ENCODE data around the gene RCAN3.
"Not testable (repeated sequence)": the region's sequence is repeated elsewhere in the genome, so short reads cannot be mapped to it uniquely, and the experiment has no call there.

RCAN3 gene

DNA sequence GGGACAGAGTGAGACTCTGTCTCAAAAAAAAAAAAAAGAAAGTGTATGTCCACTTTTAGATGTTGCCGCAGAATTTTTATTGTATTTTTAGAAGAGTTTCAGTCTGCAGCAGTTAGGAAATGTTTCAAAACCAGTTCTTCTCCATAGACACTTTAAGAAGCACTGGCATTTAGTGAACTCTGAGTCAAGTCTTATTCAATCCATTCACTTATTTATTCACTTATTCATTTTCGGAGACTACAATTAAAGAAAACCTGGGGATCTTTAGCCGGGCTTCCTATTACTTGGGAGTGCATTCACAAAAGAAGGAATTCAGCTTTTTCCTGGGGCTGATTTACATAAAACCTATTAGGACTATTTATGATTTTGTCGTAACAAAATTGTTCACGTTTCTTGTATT is 12.3 kb downstream of the RCAN3 start:
- Mint-ChIP-seq H3K27me3 (ENCODE audit: low read depth) (peaks cover 10% of the 10 kb centered on the region), H3K4me1 (no peaks in the 10 kb centered on the region), H3K4me3 (no peak overlapping the region), H3K27ac (no peak overlapping the region), H3K9me3 (no peaks in the 10 kb centered on the region), H3K36me3 (ENCODE audit: low read depth) (no peaks in the 10 kb centered on the region)
- TF ChIP-seq, protein P1, sequence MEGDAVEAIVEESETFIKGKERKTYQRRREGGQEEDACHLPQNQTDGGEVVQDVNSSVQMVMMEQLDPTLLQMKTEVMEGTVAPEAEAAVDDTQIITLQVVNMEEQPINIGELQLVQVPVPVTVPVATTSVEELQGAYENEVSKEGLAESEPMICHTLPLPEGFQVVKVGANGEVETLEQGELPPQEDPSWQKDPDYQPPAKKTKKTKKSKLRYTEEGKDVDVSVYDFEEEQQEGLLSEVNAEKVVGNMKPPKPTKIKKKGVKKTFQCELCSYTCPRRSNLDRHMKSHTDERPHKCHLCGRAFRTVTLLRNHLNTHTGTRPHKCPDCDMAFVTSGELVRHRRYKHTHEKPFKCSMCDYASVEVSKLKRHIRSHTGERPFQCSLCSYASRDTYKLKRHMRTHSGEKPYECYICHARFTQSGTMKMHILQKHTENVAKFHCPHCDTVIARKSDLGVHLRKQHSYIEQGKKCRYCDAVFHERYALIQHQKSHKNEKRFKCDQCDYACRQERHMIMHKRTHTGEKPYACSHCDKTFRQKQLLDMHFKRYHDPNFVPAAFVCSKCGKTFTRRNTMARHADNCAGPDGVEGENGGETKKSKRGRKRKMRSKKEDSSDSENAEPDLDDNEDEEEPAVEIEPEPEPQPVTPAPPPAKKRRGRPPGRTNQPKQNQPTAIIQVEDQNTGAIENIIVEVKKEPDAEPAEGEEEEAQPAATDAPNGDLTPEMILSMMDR (IDR thresholded peaks at IDR 0.05; ENCODE audit: unreplicated experiment in 3 of 3) = no peak

DNA sequence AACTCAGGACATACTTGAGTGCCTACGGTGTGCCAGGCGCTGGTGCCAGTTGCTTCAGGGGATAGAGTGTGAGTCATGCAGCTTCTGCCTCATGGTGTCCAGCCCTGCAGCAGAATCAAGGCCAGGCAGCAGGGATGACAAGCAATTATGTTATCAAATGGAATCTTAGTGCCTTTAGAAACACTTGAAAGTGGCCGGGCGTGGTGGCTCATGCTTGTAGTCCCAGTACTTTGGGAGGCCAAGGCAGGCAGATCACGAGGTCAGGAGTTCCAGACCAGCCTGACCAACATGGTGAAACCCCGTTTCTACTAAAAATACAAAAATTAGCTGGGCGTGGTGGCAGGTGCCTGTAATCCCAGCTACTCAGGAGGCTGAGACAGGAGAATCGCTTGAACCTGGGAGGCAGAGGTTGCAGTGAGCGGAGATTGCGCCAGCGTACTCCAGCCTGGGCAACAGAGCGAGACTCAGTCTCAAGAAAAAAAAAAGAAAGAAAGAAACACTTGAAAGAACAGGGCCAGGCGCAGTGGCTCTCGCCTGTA is 13.1 kb downstream of the RCAN3 start:
- not testable (repeated sequence) for H3K9me3 Mint-ChIP-seq; H3K27ac Mint-ChIP-seq; H3K4me3 Mint-ChIP-seq; H3K27me3 Mint-ChIP-seq (ENCODE audit: low read depth); H3K36me3 Mint-ChIP-seq (ENCODE audit: low read depth); H3K4me1 Mint-ChIP-seq

DNA sequence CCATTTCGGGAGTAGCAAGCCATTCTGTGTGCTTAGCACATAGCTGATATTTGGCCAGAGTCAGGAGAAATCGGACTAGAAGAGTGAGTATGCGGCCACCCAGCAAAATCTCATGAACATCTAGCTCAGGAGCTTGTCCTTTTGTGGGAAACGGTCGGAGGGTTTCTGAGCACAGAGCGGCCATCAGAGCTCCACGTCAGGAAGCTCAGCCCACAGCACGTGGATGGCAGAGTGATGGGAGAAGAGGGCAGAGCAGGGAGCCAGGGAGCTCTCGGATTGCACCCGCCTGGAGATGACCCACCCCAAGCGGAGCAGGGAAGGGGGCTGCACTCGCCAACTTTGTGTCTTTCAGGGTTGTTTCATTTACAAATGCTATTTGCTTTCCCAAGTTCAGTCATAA is 13.9 kb downstream of the RCAN3 start:
- Mint-ChIP-seq H3K27ac (no peak overlapping the region), H3K36me3 (ENCODE audit: low read depth) (no peaks in the 10 kb centered on the region), H3K4me3 (no peak overlapping the region), H3K27me3 (ENCODE audit: low read depth) (peaks cover 5% of the 10 kb centered on the region), H3K9me3 (no peaks in the 10 kb centered on the region), H3K4me1 (no peaks in the 10 kb centered on the region)
- TF ChIP-seq, protein P1 (IDR thresholded peaks at IDR 0.05; ENCODE audit: unreplicated experiment in 3 of 3) = no peak

DNA sequence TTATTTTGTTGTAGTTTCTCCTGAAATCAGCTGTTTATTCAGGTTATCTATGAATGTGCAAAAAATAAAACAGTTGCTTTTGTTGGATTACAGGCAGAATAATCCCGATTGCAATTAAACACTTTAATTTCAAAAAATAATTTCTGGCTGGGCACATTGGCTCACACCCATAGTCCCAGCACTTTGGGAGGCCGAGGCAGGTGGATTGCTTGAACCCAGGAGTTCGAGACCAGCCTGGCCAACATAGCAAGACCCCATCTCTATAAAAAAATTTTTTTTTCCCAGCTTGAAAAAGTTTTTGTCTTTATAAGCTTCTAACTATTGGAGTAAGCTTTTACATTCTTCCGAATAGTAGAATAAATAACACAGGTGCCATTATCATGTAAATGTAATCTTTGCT is 15.3 kb downstream of the RCAN3 start:
- Mint-ChIP-seq H3K9me3 (no peaks in the 10 kb centered on the region), H3K27ac (no peak overlapping the region), H3K36me3 (ENCODE audit: low read depth) (no peaks in the 10 kb centered on the region), H3K4me3 (no peak overlapping the region), H3K4me1 (no peaks in the 10 kb centered on the region), H3K27me3 (ENCODE audit: low read depth) (no peaks in the 10 kb centered on the region)
- TF ChIP-seq, protein P1 (IDR thresholded peaks at IDR 0.05; ENCODE audit: unreplicated experiment in 3 of 3) = no peak

DNA sequence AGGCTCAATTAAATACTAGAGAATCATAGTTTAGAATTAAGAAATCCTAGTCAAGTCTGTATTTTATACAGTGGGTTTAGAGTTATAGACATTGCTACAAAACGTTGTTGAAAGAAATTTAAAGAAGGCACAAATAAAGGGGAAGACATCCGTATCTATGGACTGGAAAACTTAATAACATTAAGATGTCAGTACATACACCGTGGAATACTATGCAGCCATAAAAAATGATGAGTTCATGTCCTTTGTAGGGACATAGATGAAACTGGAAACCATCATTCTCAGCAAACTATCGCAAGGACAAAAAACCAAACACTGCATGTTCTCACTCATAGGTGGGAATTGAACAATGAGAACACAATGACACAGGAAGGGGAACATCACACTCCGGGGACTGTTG is 17.6 kb downstream of the RCAN3 start:
- H3K4me1 Mint-ChIP-seq; H3K27ac Mint-ChIP-seq; H3K4me3 Mint-ChIP-seq; H3K36me3 Mint-ChIP-seq (ENCODE audit: low read depth); H3K27me3 Mint-ChIP-seq (ENCODE audit: low read depth); H3K9me3 Mint-ChIP-seq: not testable (repeated sequence)

DNA sequence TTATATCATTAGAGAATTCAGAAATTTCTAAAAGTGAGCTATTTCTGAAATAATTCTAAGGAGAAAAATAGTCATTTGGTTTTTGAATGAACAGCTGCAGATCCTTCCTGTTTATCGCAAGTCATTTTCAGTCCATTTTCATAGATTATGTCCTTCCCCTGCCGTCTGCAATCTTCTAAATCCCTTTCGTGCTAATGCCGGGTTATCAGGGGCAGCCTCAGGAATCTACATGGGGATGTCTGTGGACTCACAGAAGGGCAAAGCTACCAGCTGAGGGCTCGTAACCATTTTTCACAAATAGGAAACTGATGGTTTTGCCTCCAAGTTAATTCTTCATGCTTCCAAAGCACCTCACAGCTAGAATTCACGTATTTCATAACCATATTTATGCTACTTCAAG is 23.0 kb downstream of the RCAN3 start:
- Mint-ChIP-seq H3K27me3 (ENCODE audit: low read depth) (no peaks in the 10 kb centered on the region), H3K27ac (no peak overlapping the region), H3K9me3 (no peaks in the 10 kb centered on the region), H3K4me3 (no peak overlapping the region), H3K36me3 (ENCODE audit: low read depth) (no peaks in the 10 kb centered on the region), H3K4me1 (peaks cover 5% of the 10 kb centered on the region)
- TF ChIP-seq, protein P1 (IDR thresholded peaks at IDR 0.05; ENCODE audit: unreplicated experiment in 3 of 3) = no peak

DNA sequence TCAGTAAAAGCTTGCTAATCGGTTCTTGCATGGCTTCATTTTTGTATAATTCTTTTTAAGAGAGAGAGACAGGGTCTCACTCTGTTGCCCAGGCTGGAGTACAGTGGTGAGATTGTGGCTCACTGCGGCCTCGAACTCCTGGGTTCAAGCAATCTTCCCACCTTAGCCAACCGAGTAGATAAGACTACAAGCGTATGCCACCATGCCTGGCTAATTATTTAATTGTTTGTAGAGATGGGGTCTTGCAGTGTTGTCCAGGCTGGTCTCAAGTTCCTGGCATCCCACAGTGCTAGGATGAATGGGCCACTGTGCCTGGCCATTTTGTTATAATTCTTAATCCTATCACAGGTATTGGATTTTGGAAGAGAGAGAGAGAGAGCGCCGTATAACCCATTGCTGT is 23.4 kb downstream of the RCAN3 start:
- no peak overlapping the region for H3K4me3 Mint-ChIP-seq
- no peaks in the 10 kb centered on the region for H3K27me3 Mint-ChIP-seq (ENCODE audit: low read depth)
- no peaks in the 10 kb centered on the region for H3K36me3 Mint-ChIP-seq (ENCODE audit: low read depth)
- peaks cover 5% of the 10 kb centered on the region for H3K4me1 Mint-ChIP-seq
- no peaks in the 10 kb centered on the region for H3K9me3 Mint-ChIP-seq
- no peak overlapping the region for H3K27ac Mint-ChIP-seq
- TF ChIP-seq, protein P1 (IDR thresholded peaks at IDR 0.05; ENCODE audit: unreplicated experiment in 3 of 3) = no peak
